BE2C (cell line): ENCODE measurements around the gene GPR153.

Source experiments
- DNase-seq: peaks from one replicate; pipeline ENCODE4 v3.0.0-alpha.2; 2020
- H3K27me3 ChIP-seq: fragments of 250-450 bp; sonication (Bioruptor Pico); 2 replicates; pipeline ENCODE4 v1.5.1; 2020; ENCODE audit warnings: mild to moderate bottlenecking
- H3K36me3 ChIP-seq: fragments of 250-450 bp; sonication (Bioruptor Pico); 2 replicates; pipeline ENCODE4 v1.5.1; 2020; ENCODE audit warnings: mild to moderate bottlenecking
- H3K4me1 ChIP-seq: fragments of 250-450 bp; sonication (Bioruptor Pico); 2 replicates; pipeline ENCODE4 v1.5.1; 2020
- H3K4me3 ChIP-seq: 2 replicates; pipeline ENCODE4 v1.5.1; 2011; ENCODE audit warnings: low read depth, low read length
- H3K9me3 ChIP-seq: fragments of 250-450 bp; sonication (Bioruptor Pico); 2 replicates; pipeline ENCODE4 v1.5.1; 2020
- CTCF ChIP-seq: IDR thresholded peaks from 2 replicates; pipeline ENCODE4 v1.5.1; 2012; ENCODE audit warnings: mild to moderate bottlenecking, low read depth, low read length

The GPR153 gene

GRCh38 chr1:6237093-6237492 lies 23.8 kb downstream of the GPR153 start:
- no peak overlapping the region for H3K4me3 ChIP-seq
- no peak for TF ChIP-seq CTCF
- peaks cover 3% of the 10 kb centered on the region for H3K27me3 ChIP-seq
- DNase-seq, result no peak
- H3K4me1 ChIP-seq, result no peaks in the 10 kb centered on the region
- no peaks in the 10 kb centered on the region; the same call in none of the 2 replicates for H3K36me3 ChIP-seq
- H3K9me3 ChIP-seq, result no peaks in the 10 kb centered on the region

GRCh38 chr1:6235296-6235677 lies 25.6 kb downstream of the GPR153 start:
- Histone ChIP-seq H3K9me3 (no peaks in the 10 kb centered on the region), H3K27me3 (no peaks in the 10 kb centered on the region), H3K4me3 (peak overlapping the region; percentile 80), H3K4me1 (no peaks in the 10 kb centered on the region), H3K36me3 (no peaks in the 10 kb centered on the region; the same call in none of the 2 replicates)
- TF ChIP-seq CTCF, result no peak
- DNase-seq, result no peak

GRCh38 chr1:6234502-6235295 lies 26.2 kb downstream of the GPR153 start:
- Histone ChIP-seq H3K36me3 (no peaks in the 10 kb centered on the region; the same call in none of the 2 replicates), H3K4me1 (no peaks in the 10 kb centered on the region), H3K4me3 (peak overlapping the region; percentile 80), H3K27me3 (no peaks in the 10 kb centered on the region), H3K9me3 (no peaks in the 10 kb centered on the region)
- DNase-seq, result no peak
- no peak for TF ChIP-seq CTCF

- Histone ChIP-seq H3K36me3 (no peaks in the 10 kb centered on the region; the same call in none of the 2 replicates), H3K4me3 (no peak overlapping the region), H3K27me3 (no peaks in the 10 kb centered on the region), H3K9me3 (no peaks in the 10 kb centered on the region), H3K4me1 (no peaks in the 10 kb centered on the region)
- TF ChIP-seq CTCF, result no peak
- DNase-seq, result no peak
These were observed 27.5 kb downstream of the GPR153 start for GRCh38 chr1:6233376-6233775.

- DNase-seq, result no peak
- H3K9me3 ChIP-seq, result no peaks in the 10 kb centered on the region
- H3K4me1 ChIP-seq, result no peaks in the 10 kb centered on the region
- no peak overlapping the region for H3K4me3 ChIP-seq
- H3K36me3 ChIP-seq, result peaks cover 23% of the 10 kb centered on the region
- H3K27me3 ChIP-seq, result no peaks in the 10 kb centered on the region
- no peak for TF ChIP-seq CTCF
These were observed 35.2 kb downstream of the GPR153 start for GRCh38 chr1:6225651-6226050.

GRCh38 chr1:6224718-6225117 lies 36.2 kb downstream of the GPR153 start:
- no peak for TF ChIP-seq CTCF
- Histone ChIP-seq H3K36me3 (peaks cover 23% of the 10 kb centered on the region), H3K4me3 (no peak overlapping the region), H3K27me3 (no peaks in the 10 kb centered on the region), H3K9me3 (no peaks in the 10 kb centered on the region), H3K4me1 (no peaks in the 10 kb centered on the region)
- DNase-seq, result no peak
